Measurements from ENCODE around the gene RPTOR. TPM values are rescaled to one million over a fixed set of nuclear protein-coding genes. Genes with fewer than 3 reads are reported as not detected.
A peak's percentile ranks its signal among the peaks of the same experiment; 100 is the strongest.

RPTOR gene
- total and polyA plus RNA-seq, 12 donors = 7.9 to 30.3 (median 25.6) TPM

GRCh38 chr17:80925688-80926335 is 381.2 kb downstream of the RPTOR start:
- WGBS, 2 donors = 87 to 89% methylated on average over 18 of the region's 18 CpGs
- Histone ChIP-seq H3K36me3 (peaks cover 0 to 67% (median 25%) of the 10 kb centered on the region in 9 donors), H3K4me3 (no peak overlapping the region), H3K4me1 (peaks cover 0 to 18% (median 9%) of the 10 kb centered on the region in 9 donors), H3K27ac (peak overlapping the region in 1 of 10 donors; percentile 21), H3K27me3 (no peaks in the 10 kb centered on the region), H3K9me3 (no peaks in the 10 kb centered on the region)
- TF ChIP-seq CTCF (IDR thresholded peaks at IDR 0.05) = no peak
- DNase-seq (no peak), ATAC-seq (no peak)
- intact Hi-C loops (cut with DNase I) = no loop called here

- intact Hi-C loops (cut with DNase I) = no loop called here
- TF ChIP-seq CTCF (IDR thresholded peaks at IDR 0.05) = no peak
- H3K36me3 ChIP-seq = peaks cover 0 to 67% (median 25%) of the 10 kb centered on the region in 9 donors
Measured at GRCh38 chr17:80926591-80927250, 382.1 kb downstream of the RPTOR start.

GRCh38 chr17:80927791-80928216 is 383.2 kb downstream of the RPTOR start:
- Histone ChIP-seq H3K36me3 (peaks cover 0 to 64% (median 25%) of the 10 kb centered on the region in 9 donors), H3K9me3 (no peaks in the 10 kb centered on the region), H3K4me1 (peaks cover 0 to 22% (median 12%) of the 10 kb centered on the region in 9 donors), H3K4me3 (no peak overlapping the region), H3K27me3 (no peaks in the 10 kb centered on the region), H3K27ac (peak overlapping the region in 1 of 10 donors; percentile 21)
- TF ChIP-seq CTCF (IDR thresholded peaks at IDR 0.05) = peak in 6 of 9 donors; percentile 20 to 48 (median 28)
- ATAC-seq (peak in 5 of 8 donors; percentile 36 to 54 (median 53)), DNase-seq (no peak)
- 44 to 59% methylated on average over 11 of the region's 11 CpGs for WGBS, 2 donors
- intact Hi-C loops (cut with DNase I) = no loop called here

More at GRCh38 chr17:80926591-80927250, 382.1 kb downstream of the RPTOR start:
- no peaks in the 10 kb centered on the region for H3K27me3 ChIP-seq
- H3K9me3 ChIP-seq = no peaks in the 10 kb centered on the region
- H3K27ac ChIP-seq = peak overlapping the region in 1 of 10 donors; percentile 21
- DNase-seq = no peak
- no peak for ATAC-seq
- H3K4me3 ChIP-seq = no peak overlapping the region
- peaks cover 0 to 22% (median 12%) of the 10 kb centered on the region in 9 donors for H3K4me1 ChIP-seq
- WGBS, 2 donors = 80 to 86% methylated on average over 15 of the region's 15 CpGs

GRCh38 chr17:80929449-80929848 is 384.8 kb downstream of the RPTOR start:
- Histone ChIP-seq H3K27ac (no peak overlapping the region), H3K36me3 (peaks cover 0 to 47% (median 24%) of the 10 kb centered on the region in 9 donors), H3K4me1 (peaks cover 0 to 22% (median 12%) of the 10 kb centered on the region in 9 donors), H3K27me3 (no peaks in the 10 kb centered on the region), H3K4me3 (no peak overlapping the region), H3K9me3 (no peaks in the 10 kb centered on the region)
- no peak for TF ChIP-seq CTCF (IDR thresholded peaks at IDR 0.05)
- intact Hi-C loops (cut with DNase I) = no loop called here
- WGBS, 2 donors = 98% methylated on average over 13 of the region's 13 CpGs
- DNase-seq (no peak), ATAC-seq (no peak)
